EL (cell line): ENCODE data around the gene PBX1.

Experiments
- DNase-seq: peaks from one replicate; pipeline ENCODE4 v3.0.0-alpha.2; 2016

PBX1 gene

GRCh38 chr1:164563721-164564360 lies 4.9 kb downstream of the PBX1 start:
- peak; percentile 14 for DNase-seq

GRCh38 chr1:164564378-164564777 lies 5.4 kb downstream of the PBX1 start:
- DNase-seq: no peak

- DNase-seq: peak; percentile 10
These were observed 6.4 kb downstream of the PBX1 start for GRCh38 chr1:164565357-164565756.

- no peak for DNase-seq
These were observed 8.8 kb downstream of the PBX1 start for GRCh38 chr1:164567774-164568173.

DNA sequence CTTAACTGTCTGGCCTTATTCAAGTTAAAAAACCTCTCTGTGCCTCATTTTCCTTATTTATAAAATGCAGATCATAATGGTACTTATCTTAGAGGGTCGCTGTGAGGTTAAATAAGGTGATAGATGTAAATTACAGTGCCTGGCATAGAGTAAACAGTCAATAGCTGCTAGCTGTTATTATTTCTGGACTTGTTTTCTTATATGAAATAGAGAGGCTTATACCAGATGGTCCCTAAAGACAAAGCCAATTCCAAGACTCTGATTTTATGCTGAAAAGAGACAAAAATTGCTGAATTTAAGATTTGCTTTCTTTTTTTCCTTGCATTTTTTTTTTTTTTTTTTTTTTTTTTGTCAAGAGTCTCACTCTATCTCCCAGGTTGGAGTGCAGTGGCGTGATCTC lies 10.3 kb downstream of the PBX1 start:
- DNase-seq: no peak

GRCh38 chr1:164569866-164570265 lies 10.9 kb downstream of the PBX1 start:
- no peak for DNase-seq

GRCh38 chr1:164571333-164571732 lies 12.3 kb downstream of the PBX1 start:
- DNase-seq: no peak

- DNase-seq: no peak
These were observed 16.4 kb downstream of the PBX1 start for GRCh38 chr1:164575356-164575886.

GRCh38 chr1:164576291-164577271 lies 17.6 kb downstream of the PBX1 start:
- peak; percentile 71 for DNase-seq

DNA sequence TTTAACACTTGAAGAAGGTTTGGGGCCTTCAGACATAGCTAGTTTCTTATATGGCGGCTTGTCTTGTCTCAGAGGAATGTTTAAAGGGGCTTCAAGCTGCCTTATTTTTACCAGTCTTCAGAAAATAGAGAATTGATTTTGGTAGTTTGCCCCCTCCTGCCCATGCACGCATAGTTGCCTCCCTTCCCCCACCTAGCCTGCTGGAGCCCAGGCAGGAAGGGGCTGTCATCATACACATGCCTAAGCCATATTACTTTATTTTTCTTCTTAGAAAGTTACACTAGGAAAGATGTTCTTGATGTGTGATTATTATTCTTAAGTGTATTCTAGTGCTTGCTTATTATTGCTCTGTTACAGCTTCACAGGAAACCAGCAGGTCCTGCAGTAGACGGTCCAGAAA lies 18.3 kb downstream of the PBX1 start:
- DNase-seq: no peak

- DNase-seq: no peak
These were observed 19.7 kb downstream of the PBX1 start for GRCh38 chr1:164578479-164579200.

DNA sequence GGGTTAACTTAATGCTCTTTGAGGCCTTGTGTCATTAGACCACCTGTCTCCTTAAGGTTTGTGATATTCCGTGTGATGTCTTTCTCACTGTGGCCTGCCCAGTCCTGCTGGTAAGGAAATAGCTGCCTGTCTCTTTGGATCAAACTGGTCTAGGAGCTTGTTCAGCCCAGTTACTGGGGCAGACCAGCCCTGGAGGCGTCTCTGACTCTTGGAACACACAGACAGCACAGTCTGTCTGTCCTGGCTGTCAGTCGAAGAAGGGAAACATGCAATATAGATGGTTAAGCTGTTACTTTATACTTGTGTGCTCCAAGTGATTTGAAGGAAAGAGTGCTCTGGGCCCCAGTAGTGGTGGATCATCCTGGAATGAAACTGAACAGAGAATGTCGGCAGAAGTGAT lies 20.4 kb downstream of the PBX1 start:
- no peak for DNase-seq

GRCh38 chr1:164581762-164582161 lies 22.8 kb downstream of the PBX1 start:
- DNase-seq: no peak

- no peak for DNase-seq
These were observed 24.2 kb downstream of the PBX1 start for GRCh38 chr1:164583196-164583595.

- DNase-seq: no peak
These were observed 25.0 kb downstream of the PBX1 start for GRCh38 chr1:164583835-164584539.

DNA sequence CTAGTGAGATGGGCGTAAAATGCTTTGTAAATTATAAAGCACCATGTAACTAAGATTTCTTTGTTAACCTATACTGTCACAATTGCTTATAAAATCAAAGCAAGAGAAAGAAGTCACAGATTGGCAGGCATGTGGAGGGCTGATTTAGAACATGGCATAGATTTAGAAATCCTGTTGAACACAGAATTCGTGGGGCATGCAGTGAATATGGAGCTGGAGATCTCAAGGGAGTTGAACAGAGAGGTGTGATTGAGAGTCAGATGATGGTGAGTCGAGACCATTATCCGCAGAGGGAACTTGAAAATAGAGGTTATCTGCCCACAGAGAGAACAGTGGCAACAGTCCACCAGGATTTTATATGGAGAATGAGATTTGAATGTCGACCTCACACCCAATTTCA lies 27.6 kb downstream of the PBX1 start:
- DNase-seq: no peak

GRCh38 chr1:164587617-164588501 lies 28.9 kb downstream of the PBX1 start:
- DNase-seq: no peak

GRCh38 chr1:164588516-164589341 lies 29.7 kb downstream of the PBX1 start:
- peak; percentile 72 for DNase-seq

DNA sequence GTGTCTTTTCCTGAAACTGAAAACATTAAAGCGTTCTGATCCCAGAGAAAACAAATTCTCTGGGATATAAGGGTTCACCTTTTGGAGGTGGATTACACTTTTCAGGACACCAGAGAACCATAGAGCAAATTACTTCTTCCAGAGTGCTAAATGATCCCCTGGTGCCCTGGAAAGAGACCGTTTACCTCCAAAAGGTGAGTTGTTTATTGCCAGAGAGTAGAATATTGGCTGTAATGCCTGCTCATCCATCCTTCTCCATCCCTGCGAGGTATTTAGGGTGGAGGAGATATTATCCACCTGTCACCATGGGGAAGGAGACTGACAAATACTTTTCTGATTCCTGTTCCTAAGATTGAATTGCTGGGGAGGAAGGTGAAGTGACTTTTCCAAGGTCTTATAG lies 30.4 kb downstream of the PBX1 start:
- no peak for DNase-seq

GRCh38 chr1:164589961-164590507 lies 31.1 kb downstream of the PBX1 start:
- no peak for DNase-seq
